Nephron progenitor cell (in vitro differentiated cells): ENCODE results near the gene HECTD3.

Experiments used
- DNase-seq: peaks from one replicate; pipeline ENCODE4 v3.0.0; 2021
- H3K27ac Mint-ChIP-seq: 2 replicates; pipeline ENCODE4 v1.8.0; 2021; ENCODE audit warnings: mild to moderate bottlenecking, moderate library complexity, mixed read lengths
- H3K27me3 Mint-ChIP-seq: 2 replicates; pipeline ENCODE4 v1.8.0; 2021; ENCODE audit warnings: mild to moderate bottlenecking, low read depth, mixed read lengths; ENCODE audit not compliant: poor library complexity
- H3K36me3 Mint-ChIP-seq: 2 replicates; pipeline ENCODE4 v1.8.0; 2021; ENCODE audit warnings: low read depth, mixed read lengths
- H3K4me1 Mint-ChIP-seq: 2 replicates; pipeline ENCODE4 v1.8.0; 2021; ENCODE audit warnings: mixed read lengths
- H3K4me3 Mint-ChIP-seq: 2 replicates; pipeline ENCODE4 v1.8.0; 2021; ENCODE audit warnings: mild to moderate bottlenecking, moderate library complexity, mixed read lengths
- H3K9me3 Mint-ChIP-seq: 2 replicates; pipeline ENCODE4 v1.8.0; 2021; ENCODE audit warnings: mild to moderate bottlenecking, moderate library complexity, mixed read lengths
- CTCF ChIP-seq: fragments of 200-600 bp; sonication (generic); IDR thresholded peaks from 2 replicates; pipeline ENCODE4 v1.5.0; 2021; ENCODE audit warnings: antibody characterized with exemption

Gene HECTD3

GRCh38 chr1:45010855-45011811 is at the start of gene HECTD3:
Gene HECTD3, minus strand, starts transcription at chr1:45011324. Its CDS starts 67 bp downstream, at chr1:45011257.
- TF ChIP-seq CTCF, result no peak
- Mint-ChIP-seq H3K9me3 (no peaks in the 10 kb centered on the region), H3K4me1 (peaks cover 49% of the 10 kb centered on the region), H3K4me3 (peak within 1 kb of the TSS; percentile 85), H3K36me3 (peaks cover 7% of the 10 kb centered on the region), H3K27ac (peak within 1 kb of the TSS; percentile 94), H3K27me3 (no peaks in the 10 kb centered on the region)
- DNase-seq, result peak; percentile 76

DNA sequence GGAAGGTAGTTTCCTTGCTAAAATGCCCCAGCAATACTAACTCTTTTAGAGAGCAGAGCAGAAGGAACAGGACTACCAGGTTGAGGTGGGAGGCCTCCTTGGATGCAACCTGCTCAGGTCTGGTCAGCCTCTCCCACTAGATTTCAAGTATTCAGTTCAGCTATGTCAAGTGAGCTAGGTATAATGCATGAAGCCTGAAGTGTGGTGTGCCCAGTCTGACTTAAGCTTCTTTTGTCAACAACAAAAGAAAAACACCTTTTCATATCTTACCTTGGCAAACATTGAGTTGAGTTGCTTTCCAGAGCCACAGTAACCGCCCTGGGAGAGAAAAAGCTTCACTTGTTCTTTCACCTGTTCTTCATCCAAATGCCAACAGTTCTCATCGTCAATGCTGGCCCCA is 48.7 kb upstream of the HECTD3 start:
- no peaks in the 10 kb centered on the region for H3K9me3 Mint-ChIP-seq
- no peak overlapping the region for H3K27ac Mint-ChIP-seq
- no peak for TF ChIP-seq CTCF
- no peaks in the 10 kb centered on the region for H3K4me1 Mint-ChIP-seq
- H3K27me3 Mint-ChIP-seq, result no peaks in the 10 kb centered on the region
- H3K36me3 Mint-ChIP-seq, result peaks cover 17% of the 10 kb centered on the region
- no peak for DNase-seq
- no peak overlapping the region for H3K4me3 Mint-ChIP-seq

- no peaks in the 10 kb centered on the region for H3K27me3 Mint-ChIP-seq
- no peak overlapping the region for H3K27ac Mint-ChIP-seq
- no peaks in the 10 kb centered on the region for H3K4me1 Mint-ChIP-seq
- no peak for TF ChIP-seq CTCF
- H3K4me3 Mint-ChIP-seq, result no peak overlapping the region
- no peak for DNase-seq
- no peaks in the 10 kb centered on the region for H3K9me3 Mint-ChIP-seq
- peaks cover 17% of the 10 kb centered on the region for H3K36me3 Mint-ChIP-seq
These were observed 46.4 kb upstream of the HECTD3 start for GRCh38 chr1:45057542-45057941.

GRCh38 chr1:45051005-45051772 is 40.1 kb upstream of the HECTD3 start:
- Mint-ChIP-seq H3K36me3 (peaks cover 6% of the 10 kb centered on the region), H3K4me3 (no peak overlapping the region), H3K27ac (no peak overlapping the region), H3K27me3 (no peaks in the 10 kb centered on the region), H3K9me3 (no peaks in the 10 kb centered on the region), H3K4me1 (peaks cover 6% of the 10 kb centered on the region)
- no peak for DNase-seq
- TF ChIP-seq CTCF, result no peak

GRCh38 chr1:45047032-45047431 is 35.9 kb upstream of the HECTD3 start:
- H3K4me1 Mint-ChIP-seq, result peaks cover 6% of the 10 kb centered on the region
- DNase-seq, result no peak
- H3K27me3 Mint-ChIP-seq, result no peaks in the 10 kb centered on the region
- H3K27ac Mint-ChIP-seq, result no peak overlapping the region
- no peaks in the 10 kb centered on the region for H3K9me3 Mint-ChIP-seq
- no peak overlapping the region for H3K4me3 Mint-ChIP-seq
- no peak for TF ChIP-seq CTCF
- H3K36me3 Mint-ChIP-seq, result peaks cover 6% of the 10 kb centered on the region
